ENCODE data around the gene STK38L. TPM values are rescaled to one million over a fixed set of nuclear protein-coding genes. Genes with fewer than 3 reads are reported as not detected.

The STK38L gene
- total and polyA plus RNA-seq, 2 of the 8 experiments (the other 6 are each of a cell fraction or from before 2014, with no cell fraction given): 8.1 to 63.6 TPM

DNA sequence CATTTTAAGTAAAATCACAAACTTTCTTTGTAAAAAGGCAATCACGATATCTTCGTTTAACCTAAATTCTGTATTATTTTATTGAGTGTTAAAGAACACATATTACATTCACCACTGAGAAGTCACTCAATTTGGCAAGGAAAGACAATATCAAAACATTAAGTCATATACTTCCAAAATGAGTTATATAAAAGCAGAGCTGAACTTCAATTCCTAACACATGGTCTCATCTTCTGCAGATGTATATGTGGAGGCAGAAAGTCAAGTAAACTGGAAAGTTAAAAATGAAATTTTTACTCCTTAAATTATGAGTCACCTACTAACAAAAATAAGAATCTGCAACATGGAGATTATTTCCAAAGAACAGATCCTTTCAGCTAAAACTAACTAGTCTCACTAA is 117.3 kb downstream of the STK38L start:
- CTCF ChIA-PET (ENCODE audit: partially characterized antibody): interaction anchor here (0.7 kb wide), 1 partner anchor 237 kb away, joined by 3 read pairs; no protein-coding TSS in a partner anchor
- Histone ChIP-seq H2BK120ac (replicated peaks; ENCODE audit: low read depth, low read length) (no peak overlapping the region), H3K27ac (ENCODE audit: low read depth, low read length) (no peak overlapping the region), H3K79me1 (ENCODE audit: low read depth, low read length) (no peaks in the 10 kb centered on the region; the same call in 1 of the 2 replicates), H3K56ac (replicated peaks; ENCODE audit: insufficient read length, low read depth, low read length) (no peak overlapping the region), H3K36me3 (ENCODE audit: control insufficient read depth in 2 of 4, insufficient read depth in 4 of 4, low read length in 3 of 4) (no peaks in the 10 kb centered on the region), H3K9me3 (ENCODE audit: insufficient read depth in 2 of 2, low read depth in 1 of 2, low read length in 1 of 2) (no peaks in the 10 kb centered on the region), H3K4me2 (ENCODE audit: insufficient read depth in 1 of 2, low read depth in 2 of 2, low read length in 2 of 2) (no peak overlapping the region), H3K23ac (ENCODE audit: insufficient read length) (no peak overlapping the region), H2BK20ac (ENCODE audit: low read length) (no peak overlapping the region), H4K91ac (replicated peaks; ENCODE audit: insufficient read length, low read length) (no peak overlapping the region), H2BK5ac (ENCODE audit: low read depth, low read length) (no peak overlapping the region), H2BK15ac (ENCODE audit: low read length) (no peak overlapping the region), H3K4me3 (ENCODE audit: extremely low read depth in 1 of 4, insufficient read depth in 2 of 4, low read depth in 3 of 4, low read length in 4 of 4) (no peak overlapping the region), H3K79me2 (ENCODE audit: control insufficient read depth in 1 of 2, insufficient read depth in 2 of 2, low read length in 2 of 2) (peaks cover 0 to 2% of the 10 kb centered on the region in 2 experiments; a peak in 1 of 4 replicates), H3K18ac (ENCODE audit: extremely low read depth, low read length) (no peak overlapping the region), H4K5ac (ENCODE audit: insufficient read length, low read depth, low read length) (no peak overlapping the region), H3K4ac (replicated peaks; ENCODE audit: insufficient read length, low read depth, low read length) (no peak overlapping the region), H4K20me1 (replicated peaks in 1 of 2; ENCODE audit: control insufficient read depth in 1 of 2, insufficient read depth in 2 of 2, low read length in 2 of 2) (no peaks in the 10 kb centered on the region), H2BK12ac (ENCODE audit: low read depth, low read length) (no peak overlapping the region), H2AK5ac (ENCODE audit: low read depth, low read length) (no peak overlapping the region), H3K9ac (replicated peaks in 1 of 4; ENCODE audit: extremely low read depth in 1 of 4, low read depth in 3 of 4, low read length in 3 of 4) (no peak overlapping the region), H3K27me3 (replicated peaks in 1 of 4; ENCODE audit: control insufficient read depth in 3 of 4, extremely low read depth in 1 of 4, insufficient read depth in 3 of 4, low read length in 3 of 4) (no peaks in the 10 kb centered on the region), H3K23me2 (ENCODE audit: low read depth, low read length) (no peaks in the 10 kb centered on the region), H2AFZ (ENCODE audit: low read length) (no peak overlapping the region), H3K4me1 (replicated peaks in 1 of 4; ENCODE audit: control insufficient read depth in 3 of 4, insufficient read depth in 4 of 4, low read length in 3 of 4) (0 out of 7 replicates have a peak, but pooled peaks cover 0 to 2% (median 0%) of the 10 kb centered on the region in 4 experiments), H3K14ac (ENCODE audit: insufficient read length) (no peak overlapping the region), H4K8ac (ENCODE audit: extremely low read depth, insufficient read depth, low read length) (no peak overlapping the region)
- 92% methylated on average over 2 of the region's 2 CpGs; no CpG with 5 or more reads in 1 of the 2 experiments for WGBS, 2 experiments (ENCODE audit: extremely low coverage in 1 of 2, insufficient coverage in 1 of 2, insufficient read length in 1 of 2, insufficient replicate concordance in 2 of 2, low coverage in 1 of 2, low lambda C conversion rate in 2 of 2, missing lambda C conversion rate in 1 of 2)
- FAIRE-seq (no peak), DNase-seq (ENCODE audit: low read depth in 1 of 2, low spot score in 2 of 2) (no peak)
- POLR2A ChIA-PET (ENCODE audit: partially characterized antibody): no interaction called here
- TF ChIP-seq KDM5A (IDR thresholded peaks at IDR 0.05; ENCODE audit: low read length) (no peak), SP2 (IDR thresholded peaks at IDR 0.05; ENCODE audit: low read length) (no peak), GABPA (IDR thresholded peaks at IDR 0.05; ENCODE audit: borderline replicate concordance, insufficient read depth, low read length) (no peak), TAF1 (IDR thresholded peaks at IDR 0.05; ENCODE audit: low read depth, low read length) (no peak), YY1 (IDR thresholded peaks at IDR 0.05; ENCODE audit: low read depth, low read length) (no peak), TAF7 (optimal IDR thresholded peaks at IDR 0.05; ENCODE audit: borderline replicate concordance, low read depth, low read length) (no peak), POLR2AphosphoS5 (IDR thresholded peaks at IDR 0.05; ENCODE audit: low read depth, low read length) (no peak), NANOG (IDR thresholded peaks at IDR 0.05; ENCODE audit: insufficient read depth, low read depth, low read length, poor library complexity, severe bottlenecking) (no peak), CBX5 (IDR thresholded peaks at IDR 0.05; ENCODE audit: low read depth, low read length) (no peak), TBP (IDR thresholded peaks at IDR 0.05; ENCODE audit: low read depth, low read length) (no peak), SIRT6 (IDR thresholded peaks at IDR 0.05; ENCODE audit: low read length) (no peak), RAD21 (IDR thresholded peaks at IDR 0.05 in 1 of 2, conservative IDR thresholded peaks at IDR 0.05 in 1 of 2; ENCODE audit: low read depth in 2 of 2, low read length in 2 of 2) (no peak), NRF1 (IDR thresholded peaks at IDR 0.05; ENCODE audit: low read depth, low read length) (no peak), CBX8 (IDR thresholded peaks at IDR 0.05; ENCODE audit: borderline replicate concordance, low read depth, low read length) (no peak)
- TF ChIP-seq, protein P1, sequence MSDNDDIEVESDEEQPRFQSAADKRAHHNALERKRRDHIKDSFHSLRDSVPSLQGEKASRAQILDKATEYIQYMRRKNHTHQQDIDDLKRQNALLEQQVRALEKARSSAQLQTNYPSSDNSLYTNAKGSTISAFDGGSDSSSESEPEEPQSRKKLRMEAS (IDR thresholded peaks at IDR 0.05): no peak

Measured in H1 (cell line).